HCT116 (cell line): ENCODE measurements around the gene MMP24. TPM values are rescaled to one million over a fixed set of nuclear protein-coding genes. Genes with fewer than 3 reads are reported as not detected.

Source experiments
- ATAC-seq: fragments of 200-7000 bp; cut with Tn5 transposase; 2 replicates; pipeline ENCODE4 v1.9.1; 2020; ENCODE audit warnings: mild to moderate bottlenecking, moderate library complexity
- BruUV-seq: library from RNA; stranded (reverse); fragments of 400-500 nt; replicated peaks from 2 replicates; lab custom pipeline; 2021; lab: Mats Ljungman, UMichigan
- CTCF ChIA-PET: fragments of 300-600 bp; sonication (Branson Sonifier 250); formaldehyde crosslinking; loops from one replicate; lab custom pipeline; 2021; ENCODE audit warnings: antibody characterized with exemption; lab: Charles Lee
- POLR2A ChIA-PET: fragments of 300-600, 350-600 bp; sonication (Branson Sonifier 250); formaldehyde crosslinking; loops from one replicate; lab custom pipeline; 2021; ENCODE audit warnings: antibody characterized with exemption; lab: Charles Lee
- RAD21 ChIA-PET, 2 experiments: fragments of 300-600 bp; sonication (Branson Sonifier 250); formaldehyde crosslinking; loops; one replicate each; lab custom pipeline; 2023; ENCODE audit warnings: low total read pairs in 2 of 2; ENCODE audit not compliant: uncharacterized antibody in 2 of 2, unreplicated experiment in 2 of 2, low non-redundant PET in 1 of 2; lab: Charles Lee
- DNase-seq: peaks from one replicate; pipeline ENCODE4 v3.0.0-alpha.2; 2010; ENCODE audit warnings: low read depth, low spot score
- H2AFZ ChIP-seq: fragments of 200-600 bp; shearing (Covaris generic), sonication (generic); 2 replicates; pipeline ENCODE4 v1.6.1; 2017; ENCODE audit warnings: low read depth, mixed run types, mixed read lengths, antibody characterized with exemption, low read length; ENCODE audit not compliant: poor library complexity, severe bottlenecking
- H3K27ac ChIP-seq: 2 replicates; pipeline ENCODE4 v1.5.1; 2012; ENCODE audit warnings: low read depth, low read length
- H3K27me3 ChIP-seq: fragments of 200-600 bp; sonication (generic); 2 replicates; pipeline ENCODE4 v1.6.1; 2016; ENCODE audit warnings: mixed run types, low read length, mixed read lengths; ENCODE audit not compliant: insufficient read depth
- H3K36me3 ChIP-seq, 2 experiments: fragments of 200-500 bp in 1 of 2; fragments of 200-600 bp in 1 of 2; sonication (Bioruptor generic) in 1 of 2; sonication (generic) in 1 of 2; 2 replicates each; pipeline versions ENCODE4 v1.5.1 to v1.6.1; 2014 to 2016; ENCODE audit warnings: low read length in 2 of 2, inconsistent platforms in 1 of 2, mixed read lengths in 1 of 2, mixed run types in 1 of 2; ENCODE audit not compliant: insufficient read depth in 2 of 2, control insufficient read depth in 1 of 2
- H3K4me1 ChIP-seq, 2 experiments: fragments of 200-600 bp in 1 of 2; sonication (generic) in 1 of 2; 2 replicates each; pipeline versions ENCODE4 v1.5.1 to v1.6.1; 2012 to 2017; ENCODE audit warnings: low read length in 2 of 2, inconsistent platforms in 1 of 2, mild to moderate bottlenecking in 1 of 2, mixed read lengths in 1 of 2, mixed run types in 1 of 2, moderate library complexity in 1 of 2; ENCODE audit not compliant: insufficient read depth in 2 of 2, control insufficient read depth in 1 of 2
- H3K4me2 ChIP-seq: fragments of 200-600 bp; sonication (generic); 2 replicates; pipeline ENCODE4 v1.6.1; 2017; ENCODE audit warnings: mixed run types, low read length, mixed read lengths
- H3K4me3 ChIP-seq, 2 experiments: fragments of 200-600 bp in 1 of 2; sonication (generic) in 1 of 2; replicated peaks in 1 of 2; 2 replicates each; pipeline ENCODE4 v1.5.1; 2011 to 2016; ENCODE audit warnings: low read length in 2 of 2, control low read depth in 1 of 2, low read depth in 1 of 2, mild to moderate bottlenecking in 1 of 2, mixed read lengths in 1 of 2, mixed run types in 1 of 2
- H3K79me2 ChIP-seq: fragments of 200-600 bp; sonication (generic); 2 replicates; pipeline ENCODE4 v1.6.1; 2017; ENCODE audit warnings: mild to moderate bottlenecking, mixed run types, low read length, moderate library complexity, mixed read lengths; ENCODE audit not compliant: insufficient read depth
- H3K9ac ChIP-seq: fragments of 200-600 bp; sonication (generic); 2 replicates; pipeline ENCODE4 v1.6.1; 2016; ENCODE audit warnings: low read length, mixed read lengths
- H3K9me2 ChIP-seq: fragments of 200-600 bp; sonication (generic), shearing (Covaris generic); 2 replicates; pipeline ENCODE4 v1.6.1; 2017; ENCODE audit warnings: mixed run types, mild to moderate bottlenecking, moderate library complexity; ENCODE audit not compliant: insufficient read depth
- H3K9me3 ChIP-seq, 2 experiments: fragments of 200-500 bp in 1 of 2; fragments of 200-600 bp in 1 of 2; sonication (Bioruptor generic) in 1 of 2; sonication (generic) in 1 of 2; 2 replicates each; pipeline ENCODE4 v1.6.1; 2014 to 2017; ENCODE audit warnings: low read length in 2 of 2, mixed read lengths in 2 of 2, inconsistent platforms in 1 of 2, low read depth in 1 of 2, mild to moderate bottlenecking in 1 of 2, mixed run types in 1 of 2, moderate library complexity in 1 of 2; ENCODE audit not compliant: control insufficient read depth in 1 of 2, insufficient read depth in 1 of 2
- H4K20me1 ChIP-seq: fragments of 200-600 bp; sonication (generic), shearing (Covaris generic); 2 replicates; pipeline ENCODE4 v1.6.1; 2017; ENCODE audit warnings: mixed run types, mild to moderate bottlenecking, moderate library complexity; ENCODE audit not compliant: insufficient read depth
- ATF3 ChIP-seq: IDR thresholded peaks from 2 replicates; pipeline ENCODE4 v1.6.1; 2012
- EGR1 ChIP-seq: IDR thresholded peaks from 2 replicates; pipeline ENCODE4 v1.6.1; 2012; ENCODE audit warnings: low read depth
- POLR2AphosphoS5 ChIP-seq: IDR thresholded peaks from 2 replicates; pipeline ENCODE4 v1.6.1; 2011; ENCODE audit warnings: mild to moderate bottlenecking, low read depth, low read length, moderate library complexity
- RAD21 ChIP-seq: IDR thresholded peaks from 2 replicates; pipeline ENCODE4 v1.6.1; 2012; ENCODE audit warnings: low read depth, mild to moderate bottlenecking
- REST ChIP-seq: IDR thresholded peaks from 2 replicates; pipeline ENCODE4 v1.6.1; 2012; ENCODE audit warnings: low read depth
- YY1 ChIP-seq: IDR thresholded peaks from 2 replicates; pipeline ENCODE4 v1.6.1; 2011; ENCODE audit warnings: low read length, low read depth, moderate library complexity, mild to moderate bottlenecking; ENCODE audit not compliant: insufficient replicate concordance; ENCODE audit errors: extremely low read depth
- ZBTB33 ChIP-seq: IDR thresholded peaks from 2 replicates; pipeline ENCODE4 v1.6.1; 2011; ENCODE audit warnings: mild to moderate bottlenecking, low read length, moderate library complexity; ENCODE audit not compliant: insufficient replicate concordance; ENCODE audit errors: extremely low read depth
- ZFX ChIP-seq: fragments of 450-650 bp; IDR thresholded peaks from 2 replicates; pipeline ENCODE4 v1.6.1; 2017
- intact Hi-C: fragments of 100-400 bp; cut with micrococcal nuclease; formaldehyde crosslinking; loops from 2 replicates; pipeline ENCODE4 v1.10.0; 2022
- total RNA-seq: library from RNA; stranded (reverse); gene quantifications from one replicate; pipeline ENCODE4 v1.2.1, GENCODE V29; 2021; ENCODE audit not compliant: unreplicated experiment

MMP24 gene
- total RNA-seq, 1 experiment from 2014 or later = not detected

GRCh38 chr20:35304956-35305355 lies 78.5 kb downstream of the MMP24 start:
- POLR2A ChIA-PET = interaction anchor here (0.6 to 4.3 kb wide), 9 partner anchors 10 to 149 kb away, joined by 3 to 19 read pairs (median 5); partner anchors contain the start of genes CEP250, EIF6 and MMP24OS
- intact Hi-C loops = loop anchor here (1.0 to 2.0 kb wide), 2 partner anchors 24 to 134 kb away; partner anchors contain the start of gene GDF5
- Histone ChIP-seq H3K27me3 (no peaks in the 10 kb centered on the region), H3K4me3 (0 out of 4 replicates have a peak overlapping the region, but pooled peaks of 1 of the 2 experiments have one; percentile 13), H3K4me2 (peak overlapping the region; percentile 73), H3K9me3 (no peaks in the 10 kb centered on the region), H2AFZ (no peak overlapping the region), H3K27ac (peak overlapping the region; percentile 94), H3K4me1 (peaks cover 57 to 77% of the 10 kb centered on the region in 2 experiments), H3K79me2 (no peaks in the 10 kb centered on the region), H4K20me1 (no peaks in the 10 kb centered on the region), H3K36me3 (0 out of 4 replicates have a peak, but pooled peaks cover 0 to 2% of the 10 kb centered on the region in 2 experiments), H3K9ac (peak overlapping the region; percentile 58), H3K9me2 (no peaks in the 10 kb centered on the region)
- CTCF ChIA-PET = interaction anchor here (0.8 to 9.7 kb wide), 12 partner anchors 8 to 160 kb away, joined by 3 to 108 read pairs (median 10); partner anchors contain the start of gene FAM83C
- no peak for DNase-seq
- TF ChIP-seq YY1 (no peak), ZFX (0 out of 2 replicates have a peak, but pooled peaks have one; percentile 9)
- no TSS peak for BruUV-seq
- RAD21 ChIA-PET = interaction anchor here (0.7 to 3.6 kb wide), 3 partner anchors 24 to 150 kb away, joined by 3 to 26 read pairs (median 4); partner anchors contain the start of gene CEP250 (in 1 of the 2)
- ATAC-seq = no peak

GRCh38 chr20:35305682-35306556 lies 79.4 kb downstream of the MMP24 start:
- POLR2A ChIA-PET = interaction anchor here (0.6 to 4.3 kb wide), 16 partner anchors 9 to 214 kb away, joined by 3 to 19 read pairs (median 4); partner anchors contain the start of genes CEP250, EIF6, MMP24OS and TRPC4AP
- H4K20me1 ChIP-seq = no peaks in the 10 kb centered on the region
- H3K9me2 ChIP-seq = no peaks in the 10 kb centered on the region
- ATAC-seq = peak; percentile 81
- CTCF ChIA-PET = interaction anchor here (0.7 to 9.7 kb wide), 16 partner anchors 12 to 210 kb away, joined by 3 to 108 read pairs (median 6); partner anchors contain the start of genes EIF6, FAM83C and UQCC1
- 0 out of 4 replicates have a peak, but pooled peaks cover 0 to 2% of the 10 kb centered on the region in 2 experiments for H3K36me3 ChIP-seq
- peak overlapping the region in 1 of 2 experiments; percentile 13; a peak in 1 of 4 replicates for H3K4me3 ChIP-seq
- DNase-seq = peak; percentile 97
- peaks cover 62 to 84% of the 10 kb centered on the region in 2 experiments for H3K4me1 ChIP-seq
- no peaks in the 10 kb centered on the region for H3K27me3 ChIP-seq
- H2AFZ ChIP-seq = no peak overlapping the region
- H3K79me2 ChIP-seq = no peaks in the 10 kb centered on the region
- H3K9ac ChIP-seq = peak overlapping the region; percentile 58
- peak overlapping the region; percentile 94 for H3K27ac ChIP-seq
- peak overlapping the region; percentile 73 for H3K4me2 ChIP-seq
- H3K9me3 ChIP-seq = no peaks in the 10 kb centered on the region
- RAD21 ChIA-PET = interaction anchor here (0.6 to 3.6 kb wide), 3 partner anchors 13 to 132 kb away, joined by 4 to 26 read pairs (median 4); no protein-coding TSS in a partner anchor
- BruUV-seq = no TSS peak
- intact Hi-C loops = loop anchor here (2.0 kb wide), 1 partner anchor 133 kb away; the partner anchor contains the start of gene GDF5
- TF ChIP-seq POLR2AphosphoS5 (peak; percentile 72), ATF3 (no peak), ZBTB33 (peak; percentile 80), RAD21 (no peak), EGR1 (no peak), REST (no peak)
